GM19239 (cell line): ENCODE measurements around the gene C2orf76.
"Not testable (repeated sequence)": the region's sequence is repeated elsewhere in the genome, so short reads cannot be mapped to it uniquely, and the experiment has no call there.

Experiments
- DNase-seq: peaks from one replicate; pipeline ENCODE4 v3.0.0; 2011; ENCODE audit warnings: low spot score; ENCODE audit not compliant: insufficient read length
- FAIRE-seq: peaks from 2 replicates; lab custom pipeline; 2011; peaks lifted over from hg19 to GRCh38; lab: Jason Lieb, UNC

C2orf76 gene

DNA sequence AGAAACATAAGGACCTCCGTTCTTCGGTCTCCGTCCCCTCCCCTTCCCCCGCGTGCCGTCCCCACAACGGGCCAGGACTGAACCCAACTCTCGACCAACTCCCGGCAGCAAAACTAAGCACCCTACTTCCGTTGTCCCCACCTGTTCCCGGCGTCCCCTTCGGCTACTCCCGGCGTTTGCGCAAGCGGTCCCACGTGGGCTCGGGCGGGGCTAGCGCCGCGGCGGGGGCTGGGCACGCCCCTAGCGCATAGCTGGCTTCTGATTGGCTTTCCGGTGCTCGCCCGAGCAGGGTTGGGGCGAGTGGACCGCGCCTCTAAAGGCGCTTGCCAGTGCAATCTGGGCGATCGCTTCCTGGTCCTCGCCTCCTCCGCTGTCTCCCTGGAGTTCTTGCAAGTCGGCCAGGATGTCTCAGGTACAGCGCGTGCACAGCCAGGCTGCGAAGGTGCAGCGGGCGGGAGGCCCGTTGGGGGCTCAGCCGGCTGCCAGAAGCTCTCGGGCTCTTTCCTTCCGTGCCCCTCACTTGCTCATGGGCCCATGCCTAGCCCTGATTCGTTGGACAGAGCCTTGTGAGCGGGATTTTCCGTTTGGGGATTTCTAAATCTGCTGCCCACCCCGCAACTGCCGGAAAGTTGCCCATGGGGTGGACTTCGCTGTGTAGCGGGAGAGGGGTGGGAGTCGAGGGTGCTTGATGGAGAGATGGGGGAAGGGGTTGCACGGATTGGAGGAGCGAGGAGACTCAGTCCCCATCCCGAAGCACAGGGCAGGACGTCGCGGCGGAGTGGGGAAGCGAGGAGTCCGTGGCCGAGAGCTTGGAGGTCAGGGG, at the start of gene C2orf76, which contains the start of gene DBI:
TSS of gene C2orf76 (minus strand) at position 186 of the 823 bp plus-strand sequence. CDS start 26,875 bp downstream, outside the sequence.
TSS of gene DBI (plus strand) at position 329 of the 823 bp plus-strand sequence. CDS start at position 404, 75 bp downstream.
- FAIRE-seq (peak; percentile 96), DNase-seq (peak; percentile 80)

DNA sequence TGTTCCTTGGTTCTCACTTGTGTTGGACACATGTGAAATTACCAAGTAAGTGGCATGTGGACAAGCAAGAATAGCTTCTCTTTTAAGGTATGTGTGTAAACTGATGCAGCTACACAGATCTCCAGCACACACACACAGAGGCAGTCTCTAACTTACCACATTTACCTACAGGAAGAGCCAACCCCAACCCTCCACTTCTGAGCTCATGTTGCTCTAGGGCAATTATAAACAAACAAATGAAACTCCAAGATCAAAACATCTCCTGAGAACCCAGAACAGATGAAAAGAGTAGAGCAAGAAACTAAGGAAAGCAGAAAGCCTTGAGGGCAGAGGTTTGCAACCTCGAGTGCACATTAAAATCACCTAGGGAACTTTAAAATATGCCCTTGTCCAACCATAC, 49.0 kb upstream of the C2orf76 start:
- no peak for FAIRE-seq
- no peak for DNase-seq

DNA sequence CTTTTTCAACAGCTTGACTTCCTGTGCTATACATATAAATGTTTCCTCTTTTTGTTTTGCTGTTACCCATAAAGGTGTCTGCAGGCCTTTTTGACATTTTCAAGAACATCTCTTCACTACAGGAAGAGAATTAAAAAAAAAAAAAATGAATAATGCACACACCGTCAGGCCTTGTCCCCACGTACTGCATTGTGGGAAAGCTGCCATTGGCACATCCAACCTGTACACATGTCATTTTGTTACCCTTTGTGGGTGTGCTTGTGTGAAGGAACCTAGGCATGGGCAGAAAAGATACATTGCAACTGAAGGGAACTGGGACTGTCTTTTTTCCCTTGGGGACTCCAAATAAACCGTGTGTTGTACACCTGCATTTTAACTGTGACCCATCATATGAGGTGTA, 48.3 kb upstream of the C2orf76 start:
- FAIRE-seq (peak; percentile 23), DNase-seq (no peak)

DNA sequence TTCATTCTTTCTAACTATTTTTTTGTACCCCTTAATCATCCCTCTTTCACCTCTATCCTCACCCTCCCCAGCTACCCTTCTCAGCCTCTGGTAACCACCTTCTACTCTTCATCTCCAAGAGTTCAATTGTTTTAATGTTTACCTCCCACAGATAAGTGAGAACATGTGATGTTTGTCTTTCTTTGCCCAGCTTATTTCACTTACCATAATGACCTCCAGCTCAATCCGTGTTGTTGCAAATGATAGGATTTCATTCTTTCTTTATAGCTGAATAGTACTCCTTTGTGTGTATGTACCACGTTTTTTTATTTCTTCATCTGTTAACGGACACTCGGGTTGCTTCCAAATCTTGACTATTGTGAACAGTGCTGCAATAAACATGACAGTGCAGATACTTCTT, 42.9 kb upstream of the C2orf76 start:
- no peak for FAIRE-seq
- DNase-seq, result no peak

DNA sequence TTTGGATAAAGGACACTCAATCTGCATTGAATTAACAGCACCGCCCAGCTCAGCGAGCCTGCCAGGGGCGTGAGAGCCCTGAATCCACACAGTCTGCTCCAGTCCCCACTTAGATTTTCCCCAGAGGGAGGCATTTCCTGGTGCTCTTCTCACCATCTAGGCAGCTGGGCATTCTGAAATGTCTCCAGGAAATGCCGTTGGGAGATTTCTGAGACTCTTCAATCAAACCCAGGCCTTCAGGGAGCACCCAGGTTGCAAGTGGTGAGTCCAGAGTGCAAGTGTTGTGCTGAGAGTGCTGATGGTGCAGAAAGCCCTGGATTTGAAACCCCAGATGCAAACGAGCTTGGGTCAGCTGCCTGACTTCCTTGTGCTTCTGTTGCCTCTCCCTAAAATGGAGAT, 41.6 kb upstream of the C2orf76 start:
- DNase-seq (no peak), FAIRE-seq (no peak)

DNA sequence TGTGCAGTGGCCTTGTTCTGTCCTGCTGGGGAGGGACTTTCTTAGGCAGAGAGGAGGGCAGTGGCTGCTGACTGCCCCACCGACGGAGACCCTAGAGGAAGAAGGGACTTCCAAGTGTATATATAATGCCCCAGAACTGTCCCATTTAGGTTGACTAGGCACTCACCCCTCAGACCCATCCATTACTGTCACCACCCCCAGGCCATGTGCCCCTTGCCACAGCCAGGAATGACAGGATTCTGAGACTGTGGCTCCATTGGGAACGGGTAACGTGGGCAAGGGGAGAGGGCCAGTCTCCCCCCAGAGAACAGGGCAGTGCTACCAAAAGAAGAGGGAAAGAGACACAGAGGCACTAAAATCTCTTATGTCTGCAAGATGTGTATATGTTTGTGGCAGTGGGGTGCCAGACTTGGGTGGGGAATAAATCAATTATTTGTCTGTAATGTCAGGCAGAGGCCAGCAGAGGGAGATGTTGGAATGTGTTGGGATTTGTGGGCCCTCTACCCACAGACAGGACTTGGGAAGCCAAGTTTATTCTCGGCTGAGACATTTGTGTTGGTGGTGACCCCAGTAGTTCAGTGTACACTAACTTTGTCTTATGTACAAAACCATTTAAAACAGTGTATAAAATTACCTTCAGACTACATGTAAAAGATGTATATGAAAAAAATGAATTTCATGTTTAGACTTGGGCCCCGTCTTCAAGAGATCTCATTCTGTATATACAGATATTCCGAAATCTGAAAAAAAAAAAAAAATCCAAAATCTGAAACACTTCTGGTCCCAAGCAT, 41.0 kb upstream of the C2orf76 start:
- FAIRE-seq (peak; percentile 76), DNase-seq (peak; percentile 48)

DNA sequence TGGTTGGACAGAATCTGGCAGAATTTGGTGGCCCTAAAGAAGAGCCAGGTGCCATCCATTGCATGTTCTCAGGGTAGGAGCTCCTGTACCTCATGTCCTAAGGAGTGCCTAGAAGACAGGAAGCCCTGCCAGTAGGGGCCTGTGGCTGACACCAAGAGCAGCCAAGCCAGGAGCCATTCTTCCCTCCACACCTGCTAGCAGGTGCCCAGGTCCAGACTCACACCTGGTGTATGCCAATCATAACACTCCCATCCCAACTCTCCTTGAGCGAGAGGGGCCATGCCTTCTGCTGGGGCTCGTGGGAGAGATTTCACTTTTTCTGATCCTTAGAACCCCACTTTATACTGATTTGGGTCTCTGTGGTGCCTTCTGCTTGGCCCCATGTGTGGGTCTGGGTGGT, 38.5 kb upstream of the C2orf76 start:
- no peak for FAIRE-seq

DNA sequence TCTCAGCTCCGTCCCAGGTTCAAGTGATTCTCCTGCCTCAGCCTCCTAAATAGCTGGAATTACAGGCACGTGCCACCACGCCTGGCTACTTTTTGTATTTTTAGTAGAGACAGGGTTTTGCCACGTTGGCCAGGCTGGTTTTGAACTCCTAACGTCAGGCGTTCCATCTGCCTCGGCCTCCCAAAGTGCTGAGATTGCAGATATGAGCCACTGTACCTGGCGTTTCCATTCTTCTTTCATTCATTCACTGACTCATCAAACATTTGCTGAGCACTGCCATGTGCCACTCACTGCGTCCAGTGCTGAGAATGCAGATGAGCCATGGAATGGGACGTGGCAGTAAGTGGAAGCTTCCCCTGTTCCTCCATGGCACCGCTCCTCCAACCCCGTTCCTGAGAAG, 37.0 kb upstream of the C2orf76 start:
- DNase-seq, FAIRE-seq: not testable (repeated sequence)

More for the DNA sequence above, 38.5 kb upstream of the C2orf76 start:
- no peak for DNase-seq

DNA sequence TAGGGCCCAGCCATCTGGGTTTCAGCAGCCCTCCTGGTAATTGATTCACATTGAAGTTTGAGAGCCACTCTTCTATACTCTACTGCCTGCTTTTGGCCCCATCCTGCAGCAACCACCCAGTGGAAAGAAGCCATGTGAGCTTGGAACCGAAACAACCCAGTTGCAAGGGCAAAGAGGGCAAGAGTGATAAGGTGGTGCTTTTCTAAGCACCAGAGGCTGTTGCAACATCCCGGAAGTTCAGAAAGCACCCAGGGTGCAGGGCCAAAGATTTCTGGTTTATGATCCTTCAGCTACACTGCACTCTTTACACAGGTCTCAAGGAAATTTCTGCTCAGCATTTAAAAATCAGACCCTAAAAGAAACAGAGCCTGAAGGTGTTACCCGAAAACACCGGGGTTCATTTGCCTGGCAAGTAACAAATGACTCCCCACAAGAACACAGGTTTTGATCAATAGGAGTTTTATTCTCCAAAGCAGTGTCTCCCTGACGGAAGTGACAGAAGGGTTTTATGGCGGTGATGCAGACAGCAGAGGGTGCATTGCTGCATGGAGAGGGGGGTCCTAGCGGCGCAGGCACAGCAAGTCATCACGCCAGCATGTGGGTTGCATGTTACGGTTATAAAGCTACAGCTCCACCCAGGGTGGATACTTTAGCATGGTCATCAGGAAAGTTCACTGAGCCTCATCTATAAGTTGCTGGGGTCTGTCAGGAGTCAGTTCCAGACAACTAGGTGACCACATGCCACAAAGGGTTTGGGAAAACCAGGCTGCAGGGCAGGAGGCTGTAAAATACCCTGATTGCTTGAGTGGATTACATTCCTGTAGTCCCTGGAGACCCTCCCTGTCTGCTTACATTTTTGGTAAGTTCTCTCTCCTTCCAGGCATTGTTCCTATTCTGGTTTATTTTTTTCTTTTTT, 36.3 kb upstream of the C2orf76 start:
- DNase-seq, result no peak
- no peak for FAIRE-seq

DNA sequence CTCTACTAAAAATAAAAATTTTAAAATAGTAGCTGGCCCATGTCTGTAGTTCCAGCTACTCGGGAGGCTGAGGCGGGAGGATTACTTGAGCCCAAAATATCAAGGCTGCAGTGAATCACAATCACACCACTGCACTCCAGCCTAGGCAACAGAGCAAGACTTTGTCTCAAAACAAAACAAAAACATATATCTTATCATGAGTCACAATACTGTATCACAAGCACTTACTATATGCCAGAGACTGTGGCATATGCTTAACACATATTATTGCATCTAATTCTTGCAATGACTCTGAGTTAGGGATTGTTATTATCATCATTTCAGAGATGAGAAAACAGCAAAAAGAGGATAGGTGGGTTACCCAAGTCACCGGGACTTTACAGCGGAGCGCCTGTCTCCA, 35.5 kb upstream of the C2orf76 start:
- FAIRE-seq (no peak), DNase-seq (no peak)

DNA sequence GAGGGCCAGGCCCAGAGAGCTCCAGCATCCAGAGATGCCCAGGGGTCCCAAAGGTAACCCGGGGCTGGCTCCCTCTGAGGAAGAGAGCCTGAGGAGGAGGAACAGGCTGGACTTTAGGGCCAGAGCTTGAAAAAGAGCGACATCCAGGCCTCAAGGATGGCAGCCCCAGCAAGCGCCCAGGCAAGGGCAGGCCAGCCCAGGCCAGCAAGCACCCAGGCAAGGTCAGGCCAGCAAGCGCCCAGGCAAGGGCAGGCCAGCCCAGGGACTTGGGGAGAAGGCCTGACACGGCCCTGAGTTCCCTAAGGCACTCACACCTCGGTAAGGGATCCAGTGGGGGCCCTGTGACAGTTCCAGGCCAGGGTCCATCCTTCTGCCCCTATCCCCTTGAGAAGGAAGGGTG, 30.6 kb upstream of the C2orf76 start:
- DNase-seq, result no peak
- no peak for FAIRE-seq

DNA sequence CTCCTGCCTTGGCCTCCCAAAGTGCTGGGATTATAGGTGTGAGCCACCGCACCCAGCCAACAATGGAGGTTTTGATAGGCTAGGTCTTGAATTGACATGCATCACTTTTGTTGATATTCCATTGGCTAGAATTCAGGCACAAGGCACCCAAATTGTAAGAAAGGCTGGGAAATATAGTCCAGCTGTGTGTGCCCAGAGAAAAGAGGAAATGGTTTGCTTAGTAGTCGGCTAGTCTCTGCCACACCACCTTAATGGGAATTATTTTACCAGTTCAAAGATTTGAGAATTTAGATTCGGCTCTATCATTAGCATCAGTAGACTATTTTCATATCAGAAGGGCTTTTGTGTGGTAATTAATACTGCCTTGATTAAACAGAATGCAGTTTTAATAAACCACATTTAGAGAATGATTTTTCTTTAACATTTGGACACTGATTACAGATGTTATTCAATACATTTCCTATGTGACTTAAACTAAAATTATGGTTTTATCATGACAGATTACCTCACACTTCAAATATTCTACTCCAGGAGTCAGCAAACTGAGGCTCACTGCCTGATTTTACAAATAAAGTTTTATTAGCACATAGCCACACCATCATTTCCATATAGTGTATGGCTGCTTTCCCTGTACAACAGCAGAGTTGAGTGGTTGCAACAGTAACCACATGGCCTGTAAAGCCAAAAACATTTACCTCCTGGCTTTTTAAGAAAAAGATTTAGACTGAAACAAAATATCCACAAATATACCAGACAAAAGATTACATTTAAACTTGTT, 27.5 kb upstream of the C2orf76 start:
- DNase-seq (no peak), FAIRE-seq (no peak)

DNA sequence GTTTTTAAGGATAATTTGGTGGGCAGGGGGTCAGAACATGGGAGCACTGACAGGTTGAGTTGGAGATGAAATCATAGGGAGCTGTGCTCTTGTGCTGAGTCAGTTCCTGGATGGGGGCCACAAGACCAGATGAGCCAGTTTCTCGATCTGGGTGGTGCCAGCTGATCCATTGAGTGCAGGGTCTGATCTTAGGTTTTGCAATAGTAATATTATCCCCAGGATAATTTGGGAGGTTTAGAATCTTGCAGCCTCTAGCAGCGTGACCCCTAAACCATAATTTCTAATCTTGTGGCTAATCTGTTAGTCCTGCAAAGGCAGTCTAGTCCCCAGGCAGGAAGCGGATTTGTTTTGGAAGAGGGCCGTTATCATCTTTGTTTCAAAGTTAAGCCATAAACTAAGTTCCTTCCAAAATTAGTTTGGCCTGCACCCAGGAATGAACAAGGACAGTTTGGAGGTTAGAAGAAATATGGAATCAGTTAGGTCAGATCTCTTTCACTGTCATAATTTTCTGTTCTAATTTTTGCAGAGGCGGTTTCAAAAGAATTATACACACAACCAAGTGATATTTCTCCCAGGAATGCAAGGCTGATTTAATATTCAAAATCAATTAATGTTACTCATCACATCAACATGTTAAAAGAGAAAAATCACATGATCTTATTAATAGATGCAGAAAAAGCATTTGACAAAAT, 23.1 kb upstream of the C2orf76 start:
- DNase-seq (no peak), FAIRE-seq (no peak)

DNA sequence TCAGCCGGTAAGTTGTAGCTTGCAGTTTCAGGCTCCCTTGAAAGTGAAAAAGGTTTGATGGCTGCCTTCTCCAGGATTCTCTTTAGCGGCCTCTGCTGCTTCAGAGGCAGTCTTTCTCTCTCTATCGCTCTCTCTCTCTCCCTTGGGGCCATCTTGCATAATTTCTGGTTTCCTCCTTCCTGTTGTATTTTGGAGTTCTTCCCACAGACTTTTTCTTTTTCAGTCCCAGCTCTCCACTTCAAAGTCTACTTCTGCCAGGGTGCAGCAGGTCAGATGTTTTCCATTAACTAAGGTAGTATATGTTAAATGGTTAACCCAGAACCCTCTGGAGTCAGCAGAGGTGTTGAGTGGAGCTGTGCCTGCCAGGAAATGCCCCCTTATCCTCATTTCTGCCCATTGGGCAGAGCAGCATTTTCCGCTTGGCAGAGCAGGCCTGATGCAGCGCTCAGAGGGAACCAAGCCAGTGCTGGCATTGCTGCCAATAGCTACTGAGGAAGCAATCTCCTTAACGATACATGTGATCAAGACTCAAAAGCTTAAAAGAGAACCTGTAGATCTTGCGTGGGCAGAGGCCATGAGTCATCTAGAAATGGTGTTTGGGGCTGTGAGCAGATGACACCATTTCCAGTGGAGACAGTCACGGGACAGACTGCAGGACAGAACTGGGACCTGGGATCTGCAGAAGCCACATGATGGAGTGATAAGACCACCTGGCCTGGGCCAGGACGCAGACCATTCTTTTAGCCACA, 20.9 kb upstream of the C2orf76 start:
- peak; percentile 44 for DNase-seq
- FAIRE-seq, result peak; percentile 95

DNA sequence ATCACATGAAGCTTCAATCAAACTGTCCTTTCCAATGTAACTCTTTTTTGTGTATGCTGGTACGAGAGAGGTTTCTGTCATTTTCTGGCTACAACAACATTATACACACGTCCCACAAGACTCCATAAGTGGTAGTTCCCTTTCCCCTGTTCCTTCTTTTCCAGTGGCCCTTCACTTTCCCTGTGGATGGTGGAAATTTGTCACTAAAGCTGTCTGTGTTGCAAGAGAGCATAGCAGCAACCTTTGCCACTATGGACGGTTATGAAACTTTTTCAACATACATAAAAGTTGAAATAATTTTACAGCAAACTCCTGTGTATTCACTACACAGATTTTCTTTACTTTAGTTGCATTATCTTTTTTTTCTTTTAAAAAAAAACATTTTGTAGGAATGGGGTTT, 18.8 kb upstream of the C2orf76 start:
- FAIRE-seq (no peak), DNase-seq (no peak)

DNA sequence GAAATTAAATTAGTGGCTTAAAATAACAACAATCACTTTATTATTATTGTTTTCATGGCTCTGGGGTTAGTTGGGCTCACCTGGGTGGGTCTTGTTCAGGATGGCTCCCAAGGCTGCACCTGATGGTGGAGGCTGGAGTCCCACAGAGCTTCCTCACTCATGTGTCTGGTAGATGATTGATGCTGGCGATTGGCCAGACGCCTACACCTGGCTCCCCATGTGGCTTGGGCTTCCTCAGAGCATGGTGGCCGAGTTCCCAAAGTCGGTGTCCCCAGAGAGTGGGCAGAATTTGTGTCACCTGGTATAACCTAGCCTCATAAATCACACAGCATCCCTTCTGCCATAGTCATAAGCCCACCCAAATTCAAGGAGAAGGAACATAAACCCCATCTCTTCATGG, 18.3 kb upstream of the C2orf76 start:
- FAIRE-seq (no peak), DNase-seq (no peak)

DNA sequence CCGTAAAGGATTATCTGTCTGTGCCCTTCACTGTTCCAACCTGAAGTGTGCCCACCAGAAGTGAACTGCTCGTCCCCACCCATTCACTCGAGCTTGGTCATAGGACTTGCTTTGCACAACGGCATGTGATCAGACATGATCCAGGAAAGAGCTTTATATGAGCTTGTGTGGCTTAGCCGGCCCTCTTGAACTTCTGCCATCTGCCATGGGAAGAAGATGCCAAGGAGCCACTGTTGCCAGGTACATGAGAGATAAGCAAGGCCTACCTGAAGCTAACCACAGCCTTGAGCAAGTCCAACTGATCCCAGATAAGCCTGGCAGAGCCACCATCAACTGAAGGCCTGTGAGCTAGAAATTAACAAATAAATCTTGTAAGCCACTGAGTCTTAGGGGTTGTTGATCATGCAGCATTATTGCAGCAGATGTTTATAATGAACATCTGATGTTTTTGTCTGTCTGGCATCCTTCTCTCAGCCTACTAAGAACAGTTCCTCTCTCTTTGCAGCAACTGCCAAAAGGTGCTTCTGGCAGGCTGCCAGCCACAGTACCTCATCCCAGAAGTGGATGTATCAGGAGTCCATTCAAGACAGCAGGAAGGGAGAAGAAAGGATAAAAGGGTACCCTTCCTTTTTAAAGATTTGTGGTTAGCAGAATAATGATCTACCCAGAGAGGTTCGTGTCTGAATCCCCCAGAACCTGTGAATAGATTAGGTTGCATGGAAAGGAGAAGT, 16.9 kb upstream of the C2orf76 start:
- DNase-seq, result no peak
- no peak for FAIRE-seq

DNA sequence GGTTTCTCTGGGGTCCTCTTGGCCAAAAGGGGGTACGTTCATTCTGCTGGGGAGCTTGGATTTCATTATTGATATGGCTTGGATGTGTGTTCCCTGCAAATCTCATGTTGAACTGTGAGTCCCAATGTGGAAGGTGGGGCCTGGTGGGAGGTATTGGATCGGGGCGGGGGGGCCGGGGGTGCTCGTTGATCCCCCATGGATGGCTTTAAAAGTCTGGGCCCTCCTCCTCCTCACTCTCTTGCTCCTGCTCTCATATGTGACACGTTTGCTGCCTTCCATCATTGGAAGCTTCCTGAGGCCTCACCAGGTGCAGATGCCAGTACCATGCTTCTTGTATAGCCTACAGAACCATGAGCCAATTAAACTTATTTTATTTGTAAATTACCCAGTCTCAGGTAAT, 11.9 kb upstream of the C2orf76 start:
- FAIRE-seq (no peak), DNase-seq (no peak)
